ENCODE data around the gene SRMS.

DNA sequence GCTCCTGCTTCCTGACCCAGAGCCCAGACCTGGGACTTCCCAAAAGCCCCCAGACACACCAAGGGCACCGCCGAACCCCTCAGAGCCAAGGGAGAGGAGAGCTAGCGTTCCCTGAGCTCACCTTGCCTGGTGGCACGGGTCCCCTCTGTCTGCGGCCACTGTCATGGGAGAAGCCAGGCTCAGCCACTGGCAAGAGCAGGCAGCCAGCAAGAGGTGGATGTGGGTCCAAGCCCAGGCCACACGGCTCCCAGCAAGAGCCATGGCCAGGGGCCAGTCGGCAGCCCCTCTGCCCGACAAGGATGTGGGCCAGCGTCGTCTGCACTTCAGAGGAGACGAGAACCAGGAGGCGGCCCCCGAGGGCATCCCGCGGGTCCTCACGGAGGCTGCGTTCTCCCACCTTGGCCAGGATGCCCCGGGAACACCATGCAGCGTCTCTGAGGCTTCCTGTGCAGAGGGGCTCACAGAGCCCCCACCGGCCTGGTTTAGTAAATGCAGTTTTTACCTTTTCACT lies 29.1 kb downstream of the SRMS start:
- TF ChIP-seq, protein P1, sequence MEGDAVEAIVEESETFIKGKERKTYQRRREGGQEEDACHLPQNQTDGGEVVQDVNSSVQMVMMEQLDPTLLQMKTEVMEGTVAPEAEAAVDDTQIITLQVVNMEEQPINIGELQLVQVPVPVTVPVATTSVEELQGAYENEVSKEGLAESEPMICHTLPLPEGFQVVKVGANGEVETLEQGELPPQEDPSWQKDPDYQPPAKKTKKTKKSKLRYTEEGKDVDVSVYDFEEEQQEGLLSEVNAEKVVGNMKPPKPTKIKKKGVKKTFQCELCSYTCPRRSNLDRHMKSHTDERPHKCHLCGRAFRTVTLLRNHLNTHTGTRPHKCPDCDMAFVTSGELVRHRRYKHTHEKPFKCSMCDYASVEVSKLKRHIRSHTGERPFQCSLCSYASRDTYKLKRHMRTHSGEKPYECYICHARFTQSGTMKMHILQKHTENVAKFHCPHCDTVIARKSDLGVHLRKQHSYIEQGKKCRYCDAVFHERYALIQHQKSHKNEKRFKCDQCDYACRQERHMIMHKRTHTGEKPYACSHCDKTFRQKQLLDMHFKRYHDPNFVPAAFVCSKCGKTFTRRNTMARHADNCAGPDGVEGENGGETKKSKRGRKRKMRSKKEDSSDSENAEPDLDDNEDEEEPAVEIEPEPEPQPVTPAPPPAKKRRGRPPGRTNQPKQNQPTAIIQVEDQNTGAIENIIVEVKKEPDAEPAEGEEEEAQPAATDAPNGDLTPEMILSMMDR (conservative IDR thresholded peaks at IDR 0.05 in 1 of 2, IDR thresholded peaks at IDR 0.05 in 1 of 2; ENCODE audit: low read depth in 1 of 2, low read length in 2 of 2), result no peak
- no peak for TF ChIP-seq EZH2 (IDR thresholded peaks at IDR 0.05; ENCODE audit: low read length, missing control alignments)
